RWPE2 (cell line): Measurements from ENCODE around the gene CERS6.
A peak's percentile ranks its signal among the peaks of the same experiment; 100 is the strongest.

Experiments
- ATAC-seq: fragments of 200-7000 bp; cut with Tn5 transposase; 3 replicates; pipeline ENCODE4 v1.9.1; 2021; ENCODE audit warnings: low read depth
- DNase-seq: peaks from one replicate; pipeline ENCODE4 v3.0.0-alpha.2; 2020; ENCODE audit warnings: low spot score
- H3K27ac ChIP-seq: fragments of 450-650 bp; 2 replicates; pipeline ENCODE4 v1.5.1; 2017; ENCODE audit warnings: mild to moderate bottlenecking; ENCODE audit not compliant: poor library complexity, severe bottlenecking
- H3K27me3 ChIP-seq: fragments of 250-450 bp; sonication (Bioruptor Pico); 2 replicates; pipeline ENCODE4 v1.5.1; 2021; ENCODE audit warnings: mild to moderate bottlenecking, moderate library complexity; ENCODE audit not compliant: insufficient read depth, poor library complexity, severe bottlenecking
- H3K36me3 ChIP-seq: fragments of 250-450 bp; sonication (Bioruptor Pico); 2 replicates; pipeline ENCODE4 v1.5.1; 2020; ENCODE audit warnings: low read depth, mild to moderate bottlenecking, moderate library complexity
- H3K4me1 ChIP-seq: fragments of 250-450 bp; sonication (Bioruptor Pico); 2 replicates; pipeline ENCODE4 v1.5.1; 2021; ENCODE audit warnings: mild to moderate bottlenecking, moderate library complexity; ENCODE audit not compliant: insufficient read depth, poor library complexity, severe bottlenecking
- H3K4me3 ChIP-seq: fragments of 250-450 bp; sonication (Bioruptor Pico); 2 replicates; pipeline ENCODE4 v1.5.1; 2021; ENCODE audit warnings: mild to moderate bottlenecking, moderate library complexity; ENCODE audit not compliant: severe bottlenecking
- H3K9me3 ChIP-seq: fragments of 250-450 bp; sonication (Bioruptor Pico); 2 replicates; pipeline ENCODE4 v1.5.1; 2021; ENCODE audit warnings: mild to moderate bottlenecking, moderate library complexity; ENCODE audit not compliant: severe bottlenecking
- TF ChIP-seq, protein P1 (sequence below): fragments of 450-650 bp; IDR thresholded peaks from one replicate; pipeline ENCODE4 v1.5.1; 2017; ENCODE audit warnings: mild to moderate bottlenecking, moderate library complexity; ENCODE audit not compliant: poor library complexity, severe bottlenecking

CERS6 gene

DNA sequence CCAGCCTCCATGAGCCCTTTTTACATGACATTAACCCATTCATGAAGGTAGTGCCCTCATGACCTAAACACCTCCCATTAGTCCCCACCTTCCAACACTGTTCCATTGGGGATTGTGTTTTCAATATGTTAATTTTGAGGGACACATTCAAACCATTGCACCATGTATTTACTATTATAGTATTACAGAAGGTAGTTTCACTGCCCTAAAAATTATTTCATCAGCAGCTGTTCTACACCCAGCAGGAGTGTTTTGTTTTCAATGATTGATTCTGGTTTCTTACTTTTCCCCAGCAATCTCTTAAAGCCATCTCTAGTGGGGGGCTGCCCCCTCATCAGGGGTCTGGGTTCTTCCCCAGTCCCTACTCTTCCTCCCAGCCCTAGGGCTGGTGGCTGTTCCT lies 71.9 kb downstream of the CERS6 start:
- no peaks in the 10 kb centered on the region for H3K27me3 ChIP-seq
- DNase-seq, result no peak
- H3K9me3 ChIP-seq, result peaks cover 2% of the 10 kb centered on the region
- peaks cover 62% of the 10 kb centered on the region for H3K4me1 ChIP-seq
- no peak overlapping the region for H3K4me3 ChIP-seq
- no peaks in the 10 kb centered on the region for H3K36me3 ChIP-seq
- no peak for ATAC-seq
- TF ChIP-seq, protein P1, sequence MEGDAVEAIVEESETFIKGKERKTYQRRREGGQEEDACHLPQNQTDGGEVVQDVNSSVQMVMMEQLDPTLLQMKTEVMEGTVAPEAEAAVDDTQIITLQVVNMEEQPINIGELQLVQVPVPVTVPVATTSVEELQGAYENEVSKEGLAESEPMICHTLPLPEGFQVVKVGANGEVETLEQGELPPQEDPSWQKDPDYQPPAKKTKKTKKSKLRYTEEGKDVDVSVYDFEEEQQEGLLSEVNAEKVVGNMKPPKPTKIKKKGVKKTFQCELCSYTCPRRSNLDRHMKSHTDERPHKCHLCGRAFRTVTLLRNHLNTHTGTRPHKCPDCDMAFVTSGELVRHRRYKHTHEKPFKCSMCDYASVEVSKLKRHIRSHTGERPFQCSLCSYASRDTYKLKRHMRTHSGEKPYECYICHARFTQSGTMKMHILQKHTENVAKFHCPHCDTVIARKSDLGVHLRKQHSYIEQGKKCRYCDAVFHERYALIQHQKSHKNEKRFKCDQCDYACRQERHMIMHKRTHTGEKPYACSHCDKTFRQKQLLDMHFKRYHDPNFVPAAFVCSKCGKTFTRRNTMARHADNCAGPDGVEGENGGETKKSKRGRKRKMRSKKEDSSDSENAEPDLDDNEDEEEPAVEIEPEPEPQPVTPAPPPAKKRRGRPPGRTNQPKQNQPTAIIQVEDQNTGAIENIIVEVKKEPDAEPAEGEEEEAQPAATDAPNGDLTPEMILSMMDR, result no peak
- peak overlapping the region; percentile 25 for H3K27ac ChIP-seq

DNA sequence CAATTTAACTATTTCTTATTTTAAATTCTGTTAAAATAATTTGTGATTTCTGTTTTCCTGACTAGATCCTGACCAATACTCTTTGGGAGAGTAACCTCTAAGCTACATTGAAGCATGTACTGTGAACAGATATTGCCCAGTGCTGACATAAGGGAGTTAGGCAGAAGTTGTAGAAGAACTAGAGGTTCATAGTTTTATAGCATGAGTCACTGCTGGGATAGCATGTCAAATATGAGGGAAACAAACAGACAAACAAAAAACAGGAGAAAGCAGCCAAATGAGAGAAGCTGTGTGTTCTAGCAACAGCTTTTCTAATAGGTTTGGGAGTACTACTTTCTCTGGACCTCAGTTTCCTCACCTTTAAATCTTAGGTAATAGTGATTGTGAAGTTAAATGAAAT lies 72.4 kb downstream of the CERS6 start:
- Histone ChIP-seq H3K9me3 (peaks cover 2% of the 10 kb centered on the region), H3K4me3 (no peak overlapping the region), H3K36me3 (no peaks in the 10 kb centered on the region), H3K27ac (peak overlapping the region; percentile 25), H3K4me1 (peaks cover 62% of the 10 kb centered on the region), H3K27me3 (no peaks in the 10 kb centered on the region)
- DNase-seq (no peak), ATAC-seq (no peak)
- TF ChIP-seq, protein P1, result no peak

DNA sequence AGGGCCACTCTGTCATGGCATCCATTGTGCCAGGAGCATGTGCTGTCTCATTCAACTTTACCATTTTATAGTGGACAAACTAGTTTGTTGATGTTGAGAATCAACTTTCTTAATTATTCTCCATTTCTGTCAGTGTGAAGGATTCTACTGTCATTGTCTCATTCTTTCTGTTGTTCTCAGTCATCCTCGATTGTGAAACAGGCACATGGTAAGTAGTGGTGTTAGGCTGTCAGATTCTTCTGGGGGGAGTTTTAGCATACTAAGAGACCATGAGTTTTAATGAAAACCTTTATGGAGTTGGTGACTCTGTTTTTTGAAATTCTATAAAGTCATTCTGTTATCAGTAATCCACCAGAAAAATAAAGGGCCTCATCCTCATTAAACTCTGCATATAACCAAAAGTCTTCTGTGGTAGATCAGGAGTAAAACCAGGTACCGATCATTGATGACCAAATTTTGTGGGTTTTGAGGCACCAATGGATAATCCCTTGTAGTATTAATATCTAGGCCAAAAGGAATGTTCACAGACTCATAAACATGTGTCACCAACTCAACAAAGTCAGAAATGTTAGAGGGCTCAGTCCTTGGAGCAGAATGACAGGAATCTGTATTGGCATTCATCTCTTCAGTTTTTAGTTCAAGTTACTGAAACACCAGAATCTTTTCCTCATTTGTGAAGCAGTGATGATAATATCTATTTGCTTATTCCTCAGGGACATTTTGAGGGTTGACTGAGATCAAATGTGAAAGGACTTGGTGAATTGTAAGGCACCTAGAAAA lies 73.2 kb downstream of the CERS6 start:
- Histone ChIP-seq H3K36me3 (no peaks in the 10 kb centered on the region), H3K27ac (peak overlapping the region; percentile 25), H3K4me3 (no peak overlapping the region), H3K4me1 (peaks cover 56% of the 10 kb centered on the region), H3K27me3 (no peaks in the 10 kb centered on the region), H3K9me3 (peaks cover 2% of the 10 kb centered on the region)
- DNase-seq, result no peak
- TF ChIP-seq, protein P1, result no peak
- no peak for ATAC-seq

DNA sequence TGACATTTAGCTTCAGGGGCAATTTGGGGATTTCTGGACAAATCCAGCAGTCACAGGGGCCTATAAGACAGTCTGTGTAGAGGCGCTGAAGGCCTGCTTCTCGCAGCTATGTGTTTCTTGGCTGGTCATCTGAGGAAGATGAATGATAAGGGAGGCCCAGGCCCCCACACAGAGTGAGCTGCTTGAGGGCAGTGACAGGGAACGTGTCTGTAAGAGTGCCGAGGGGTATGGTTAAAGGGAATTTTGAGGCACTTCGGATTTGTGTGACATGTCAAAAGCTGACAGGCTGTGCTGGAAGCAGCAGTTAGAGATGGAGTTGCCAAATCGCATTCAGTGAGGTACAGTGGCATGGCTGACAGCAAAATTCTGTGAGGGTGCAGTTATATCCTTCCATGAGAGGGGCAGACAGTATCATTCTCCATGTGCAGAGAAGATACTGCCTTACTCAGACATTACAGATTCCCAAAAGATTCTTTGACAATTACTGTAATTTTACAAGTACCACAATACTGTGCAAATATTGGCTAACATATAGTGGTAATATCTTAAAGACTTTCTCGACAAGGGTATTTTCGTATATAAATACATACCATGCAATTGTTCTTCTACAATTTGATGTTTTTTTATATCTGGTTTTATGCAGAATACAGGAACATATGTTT lies 74.0 kb downstream of the CERS6 start:
- no peak overlapping the region for H3K4me3 ChIP-seq
- DNase-seq, result no peak
- no peaks in the 10 kb centered on the region for H3K36me3 ChIP-seq
- peaks cover 2% of the 10 kb centered on the region for H3K9me3 ChIP-seq
- TF ChIP-seq, protein P1, result no peak
- peak; percentile 37; the same call in 1 of the 3 replicates for ATAC-seq
- peaks cover 48% of the 10 kb centered on the region for H3K4me1 ChIP-seq
- H3K27ac ChIP-seq, result peak overlapping the region; percentile 25
- H3K27me3 ChIP-seq, result no peaks in the 10 kb centered on the region
